HG02642 (cell line): ENCODE results near the gene SOCS3.

Experiments used
- ATAC-seq: cut with Tn5 transposase; IDR thresholded peaks from one replicate; pipeline ENCODE4 v1.9.1; 2021; ENCODE audit warnings: mild to moderate bottlenecking; ENCODE audit not compliant: unreplicated experiment, poor library complexity

The SOCS3 gene

DNA sequence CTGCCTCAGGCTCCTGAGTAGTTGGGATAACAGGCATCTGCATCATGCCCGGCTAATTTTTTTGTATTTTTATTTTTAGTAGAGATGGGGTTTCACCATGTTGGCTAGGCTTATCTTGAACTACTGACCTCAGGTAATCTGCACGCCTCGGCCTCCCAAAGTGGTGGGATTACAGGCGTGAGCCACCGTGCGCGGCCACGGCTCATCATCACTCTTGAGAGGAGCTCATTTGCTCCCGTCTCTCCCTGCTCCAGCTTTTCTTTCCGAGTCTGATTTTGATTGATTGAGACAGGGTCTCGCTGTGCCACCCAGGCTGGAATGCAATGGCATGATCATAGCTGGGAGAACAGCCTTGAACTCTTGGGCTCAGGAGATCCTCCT, 31.2 kb upstream of the SOCS3 start:
- no peak for ATAC-seq

DNA sequence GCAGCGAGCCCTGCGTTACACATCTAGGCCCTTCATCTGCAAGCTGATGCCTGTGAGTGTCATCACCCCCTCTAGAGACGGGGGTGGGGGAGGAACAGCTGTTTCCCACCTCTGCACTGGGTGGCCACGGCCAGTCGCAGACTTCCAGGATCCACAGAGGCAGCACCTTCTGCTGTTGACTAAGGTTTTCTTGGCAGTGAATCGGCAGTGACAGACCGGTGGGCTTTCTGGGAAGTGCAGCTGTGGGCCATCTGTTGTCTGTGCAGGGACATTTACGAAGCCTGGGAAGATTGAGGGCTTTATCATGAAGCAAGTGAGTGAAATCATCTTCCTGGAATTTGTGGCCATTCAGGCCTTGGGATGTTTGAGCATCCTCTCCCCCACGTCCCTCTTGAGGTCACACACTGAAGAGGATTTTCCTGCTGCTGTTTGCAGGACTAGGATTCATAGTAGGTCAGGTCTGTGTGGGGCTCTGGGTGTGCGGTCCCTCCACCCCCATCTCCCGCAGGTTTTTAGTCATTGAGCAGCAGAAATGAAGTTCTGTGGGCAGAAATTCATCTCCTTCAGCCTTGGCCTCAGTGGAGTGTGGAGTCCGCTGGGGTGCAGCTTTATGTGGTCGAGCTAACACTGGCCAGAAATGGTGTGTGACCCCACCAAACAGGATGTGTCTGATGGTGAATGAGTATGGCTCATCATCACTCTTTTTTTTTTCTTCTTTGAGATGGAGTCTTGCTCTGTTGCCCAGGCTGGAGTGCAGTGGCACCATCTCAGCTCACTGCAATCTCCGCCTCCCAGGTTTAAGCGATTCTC, 30.6 kb upstream of the SOCS3 start:
- no peak for ATAC-seq

DNA sequence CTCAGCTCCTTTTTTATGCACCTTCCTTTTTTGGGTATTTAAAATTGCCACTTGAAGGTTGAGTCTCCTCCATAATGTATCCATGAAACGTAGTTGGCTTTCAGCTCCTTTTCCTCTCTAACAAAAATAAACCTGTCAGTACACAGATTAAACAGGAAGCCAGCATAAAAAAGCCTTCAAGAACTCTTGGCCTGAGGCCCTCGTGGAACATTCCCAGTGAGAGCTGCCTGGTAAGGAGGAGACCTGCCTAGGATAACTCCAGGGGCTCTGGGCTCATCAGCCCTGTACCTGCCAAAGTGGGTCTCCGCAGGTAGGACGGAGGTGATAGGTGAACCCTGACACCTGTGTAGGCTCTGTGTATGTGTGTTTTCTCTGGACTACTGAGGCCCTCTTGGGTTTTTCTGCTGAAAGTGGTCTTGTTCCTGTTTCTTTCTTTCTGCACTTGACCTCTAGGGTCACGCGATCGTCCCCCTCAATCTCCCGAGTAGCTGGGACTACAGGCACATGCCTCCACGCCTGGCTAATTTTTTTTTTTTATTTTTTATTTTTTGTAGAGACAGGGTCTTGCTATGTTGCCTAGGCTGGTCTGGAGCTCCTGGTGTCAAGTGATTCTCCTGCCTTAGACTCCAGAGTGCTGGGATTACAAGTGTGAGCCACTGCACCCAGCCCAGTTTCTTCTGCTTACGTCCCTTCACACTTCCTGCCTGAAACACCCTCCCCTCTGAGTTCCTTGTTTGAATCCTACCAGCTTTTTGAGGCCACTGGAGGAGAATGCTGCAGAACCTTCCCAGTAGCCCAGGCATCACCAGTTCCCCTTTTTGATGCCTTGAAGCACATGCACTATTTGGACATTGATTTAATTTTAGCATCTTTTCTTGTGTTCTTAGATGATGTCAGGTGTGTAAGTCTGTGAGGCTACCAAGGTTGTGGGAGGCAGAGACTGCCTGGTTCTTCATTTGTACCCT, 28.4 kb upstream of the SOCS3 start:
- no peak for ATAC-seq

DNA sequence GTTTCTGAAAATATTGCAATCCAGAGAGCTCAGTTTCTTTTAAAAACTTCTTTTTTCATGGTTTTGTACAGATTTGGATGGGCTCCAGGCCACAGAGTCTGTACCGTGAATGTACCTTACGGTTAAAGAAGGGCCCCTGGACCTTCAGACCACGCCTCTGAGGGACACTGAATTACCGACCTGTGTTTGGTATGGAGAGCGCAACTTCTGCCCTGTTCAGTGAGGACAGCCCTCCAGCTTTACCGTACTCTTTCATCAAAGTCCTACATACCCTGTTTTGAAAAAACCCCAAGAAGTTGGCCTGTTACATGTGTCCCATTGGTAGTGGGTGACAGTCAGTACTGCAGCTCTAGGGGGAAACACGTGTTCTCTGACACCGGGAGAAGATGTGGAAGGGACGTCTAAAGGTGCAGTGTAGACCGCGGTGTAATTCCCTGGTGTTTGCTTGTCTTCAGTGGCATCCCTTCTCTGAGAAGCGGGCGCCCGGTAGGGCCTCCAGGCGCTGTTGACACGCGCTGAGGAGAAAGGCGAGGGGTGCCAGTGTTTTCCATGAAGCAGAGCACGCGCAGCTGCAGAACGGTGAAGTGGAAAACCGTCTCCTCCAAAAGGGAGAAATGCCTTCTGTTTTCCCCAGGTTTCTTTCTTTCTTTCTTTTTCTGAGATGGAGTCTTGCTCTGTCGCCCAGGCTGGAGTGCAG, 24.8 kb upstream of the SOCS3 start:
- no peak for ATAC-seq

DNA sequence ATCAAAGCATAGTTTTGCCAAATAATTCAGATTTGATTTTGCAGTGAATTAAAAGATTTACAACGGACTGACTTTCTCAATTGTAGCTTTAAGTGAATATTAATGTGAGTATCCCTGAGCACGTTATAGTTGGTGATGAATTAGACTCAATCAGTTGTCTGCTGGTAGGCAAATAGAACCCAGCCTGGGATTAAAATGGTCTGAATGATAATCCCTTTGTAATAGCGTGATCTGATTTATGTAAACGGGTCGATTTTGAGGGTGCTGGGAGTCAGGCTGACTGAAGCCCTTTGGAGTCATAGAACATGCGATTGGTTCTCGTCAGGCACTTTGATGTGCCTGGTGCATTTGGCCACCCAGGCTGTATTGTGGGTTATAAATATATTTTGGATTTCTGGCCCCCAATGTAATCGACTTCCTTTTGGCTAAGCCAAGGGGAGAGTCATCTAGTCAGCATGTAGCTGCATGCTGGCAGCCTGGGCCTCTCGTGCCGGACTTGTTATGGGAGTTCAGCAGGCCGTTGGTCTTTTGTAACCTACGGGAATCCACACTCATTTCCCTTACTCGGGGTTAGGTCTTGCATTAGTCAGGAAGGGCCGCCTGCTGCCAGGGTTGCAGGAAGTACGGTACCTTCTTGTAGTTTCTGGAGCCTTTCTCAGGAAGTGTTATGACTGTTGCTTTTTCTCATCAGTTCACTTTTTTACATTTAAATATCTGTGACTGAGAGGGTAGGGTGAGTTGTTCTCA, 24.0 kb upstream of the SOCS3 start:
- no peak for ATAC-seq

DNA sequence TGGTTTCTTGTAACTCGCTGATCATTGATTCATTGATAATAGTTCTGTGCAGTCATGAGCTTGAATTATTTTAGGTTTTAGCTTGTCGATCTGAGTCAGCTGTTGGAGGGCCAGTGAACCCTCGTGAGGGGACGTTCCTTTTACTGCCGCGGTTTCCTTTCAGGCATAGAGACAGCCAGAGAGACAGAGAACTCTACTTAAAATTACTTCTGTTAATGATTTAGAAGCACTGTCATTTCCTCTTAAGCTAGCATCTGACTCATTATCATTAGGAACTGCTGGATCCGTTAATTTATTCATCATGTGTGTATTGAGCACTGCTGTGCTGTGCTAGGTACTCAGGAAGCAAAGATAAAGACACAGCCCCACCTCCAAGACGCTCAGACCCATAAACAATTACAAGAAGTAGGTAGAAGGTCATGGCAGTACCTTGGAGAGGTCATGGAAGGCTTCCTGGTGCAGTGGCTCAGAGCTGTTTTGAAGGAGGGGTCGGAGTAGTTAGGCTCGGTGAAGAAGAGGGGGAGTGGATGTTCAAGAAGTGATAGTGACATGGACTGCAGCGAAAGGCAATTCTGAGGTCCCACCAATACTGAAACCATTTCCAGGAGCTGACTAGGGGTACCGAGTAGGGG, 21.8 kb upstream of the SOCS3 start:
- ATAC-seq = no peak

DNA sequence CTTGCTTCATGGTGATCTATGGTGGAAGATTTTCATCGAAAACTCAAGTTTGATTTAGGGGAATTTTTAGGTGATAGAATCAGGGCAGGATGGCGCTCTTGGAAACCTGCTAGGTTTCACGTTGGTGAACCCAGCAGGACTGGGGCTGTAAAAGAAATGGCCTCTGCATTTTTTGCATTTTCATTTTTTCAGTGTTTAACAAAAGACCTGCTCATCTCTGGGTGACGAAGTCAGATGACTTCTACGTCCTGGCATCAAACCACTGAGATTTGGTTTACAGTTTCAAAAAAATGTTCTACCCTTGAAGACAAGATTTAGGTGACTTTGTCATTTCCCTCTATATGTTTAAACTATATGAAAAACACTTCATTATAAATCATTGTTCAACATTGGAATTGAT, 20.5 kb upstream of the SOCS3 start:
- no peak for ATAC-seq

DNA sequence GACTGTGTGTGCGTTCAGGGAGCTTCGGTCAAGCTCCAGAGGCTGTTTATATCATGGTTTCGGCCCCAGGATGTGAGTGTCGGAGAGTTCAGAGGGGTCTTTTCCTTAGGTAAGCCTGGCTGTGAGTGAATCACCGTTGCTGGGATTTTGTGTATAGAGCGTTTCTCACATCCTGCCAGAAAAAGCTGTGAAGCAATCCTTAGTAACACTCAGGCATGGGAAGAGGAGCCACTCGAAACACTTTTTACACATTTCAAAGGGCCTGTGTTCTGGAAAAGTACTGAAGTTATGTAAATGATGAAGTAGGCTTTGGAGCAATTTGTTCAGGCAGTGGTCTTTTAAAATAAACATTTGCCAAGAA, 19.2 kb upstream of the SOCS3 start:
- ATAC-seq = no peak

DNA sequence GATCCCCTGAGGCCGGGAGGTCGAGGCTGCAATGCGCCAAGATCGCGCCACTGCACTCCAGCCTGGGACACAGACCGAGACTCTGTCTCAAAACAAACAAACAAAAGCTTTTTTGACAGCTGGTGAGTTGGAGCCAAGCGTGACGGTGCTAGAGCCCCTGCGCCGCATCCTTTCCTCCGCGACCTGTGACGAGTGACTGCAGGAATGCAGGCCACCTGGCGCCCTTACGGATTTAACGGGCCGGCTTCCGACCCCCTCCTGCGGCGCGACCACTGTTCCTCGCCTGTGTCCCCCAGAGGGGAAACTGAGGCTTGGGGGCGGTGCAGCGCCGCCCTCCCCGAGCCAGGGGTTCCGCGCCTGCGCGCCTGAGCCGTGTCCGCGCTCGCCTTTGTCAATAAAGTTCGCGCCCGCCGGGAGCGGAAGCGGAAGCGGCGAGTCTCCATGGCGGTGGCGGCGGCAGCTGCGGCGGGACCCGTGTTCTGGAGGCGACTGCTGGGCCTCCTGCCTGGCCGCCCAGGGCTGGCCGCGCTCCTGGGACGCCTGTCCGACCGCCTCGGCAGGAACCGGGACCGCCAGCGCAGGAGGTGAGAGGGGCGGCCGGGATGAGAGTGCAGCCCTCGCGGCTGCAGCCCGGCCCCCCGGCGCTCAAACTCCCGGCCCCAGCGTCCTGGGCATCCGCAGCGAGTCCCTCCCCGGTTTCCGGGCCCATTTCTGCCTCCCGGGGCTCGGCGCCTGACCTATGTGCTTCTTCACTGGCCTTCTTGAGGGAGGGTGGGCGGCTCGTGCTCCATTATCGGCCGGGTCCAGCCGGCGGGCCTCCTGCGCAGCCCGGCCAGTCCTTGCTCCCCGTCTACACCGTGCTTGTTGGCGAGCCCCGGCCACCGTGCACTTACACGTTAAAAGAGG, 18.6 kb upstream of the SOCS3 start, which contains the start of gene PGS1:
Gene PGS1, plus strand, starts transcription at position 425 of the 906 bp plus-strand sequence. Its CDS starts 17 bp downstream, at position 442.
- ATAC-seq = peak; percentile 69

DNA sequence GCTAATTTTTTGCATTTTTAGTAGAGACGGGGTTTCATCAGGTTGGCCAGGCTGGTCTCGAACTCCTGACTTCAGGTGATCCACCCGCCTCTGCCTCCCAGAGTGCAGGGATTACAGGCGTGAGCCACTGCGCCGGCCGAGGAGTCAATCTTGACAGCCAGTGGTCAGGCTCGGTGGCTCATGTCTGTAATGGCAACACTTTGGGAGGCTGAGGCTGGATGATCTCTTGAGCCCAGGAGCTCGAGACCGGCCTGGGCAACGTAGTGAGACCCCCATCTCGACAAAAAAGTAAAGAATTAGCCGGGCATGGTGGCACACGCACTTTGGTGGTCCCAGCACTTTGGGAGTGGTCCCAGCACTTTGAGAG, 18.0 kb upstream of the SOCS3 start:
- ATAC-seq = no peak

DNA sequence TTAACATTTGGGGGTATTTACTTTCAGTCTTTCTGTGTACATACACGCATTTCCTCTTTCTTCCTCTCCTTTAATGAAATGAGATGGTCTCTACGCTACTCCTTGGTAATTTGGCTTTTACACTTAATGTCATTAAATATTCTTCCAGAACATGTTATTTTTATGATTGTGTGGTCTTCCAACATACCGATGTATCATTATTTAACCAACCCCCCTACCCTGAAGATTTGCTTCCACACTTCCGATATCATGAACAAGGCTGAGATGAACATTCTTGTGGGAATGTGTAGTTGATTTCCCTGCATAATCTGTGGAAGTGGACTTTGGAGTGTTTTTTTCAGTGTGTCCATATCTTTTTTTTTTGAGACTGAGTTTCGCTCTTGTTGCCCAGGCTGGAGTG, 16.3 kb upstream of the SOCS3 start:
- ATAC-seq = no peak

DNA sequence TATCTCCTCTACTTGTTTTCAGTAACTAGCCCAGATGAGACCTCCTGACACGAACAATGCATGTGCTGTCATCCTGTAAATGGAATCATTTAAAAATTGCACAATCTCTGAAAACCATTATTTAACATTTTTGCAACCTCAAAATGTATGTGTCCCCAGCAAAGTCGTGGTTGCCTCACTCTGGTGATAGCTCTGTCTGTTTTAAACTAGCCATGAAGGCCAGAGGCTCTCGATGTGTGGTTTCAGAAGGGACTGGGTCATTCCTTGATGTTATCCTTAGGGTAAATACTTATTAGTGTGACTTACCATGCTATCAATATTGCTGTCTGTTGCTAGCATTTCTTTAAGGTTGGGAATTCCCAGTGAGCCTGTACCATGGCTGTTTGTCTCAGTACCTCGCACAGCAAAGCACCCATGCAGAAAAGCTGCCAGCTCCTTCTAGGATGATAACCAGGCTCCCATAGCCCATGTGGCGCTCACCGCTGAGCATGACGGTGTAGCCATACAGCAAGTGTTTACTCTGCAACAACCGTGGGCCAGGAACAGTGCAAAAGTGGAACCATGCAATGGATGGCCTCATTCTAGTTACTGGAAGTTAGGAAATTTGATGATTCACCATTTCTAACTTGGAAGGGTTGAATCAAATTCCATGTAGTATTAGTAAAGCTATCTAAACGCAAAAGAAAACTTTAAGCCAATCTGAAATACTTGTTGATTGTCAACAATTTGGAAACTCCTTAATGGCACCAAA, 15.7 kb upstream of the SOCS3 start:
- no peak for ATAC-seq

DNA sequence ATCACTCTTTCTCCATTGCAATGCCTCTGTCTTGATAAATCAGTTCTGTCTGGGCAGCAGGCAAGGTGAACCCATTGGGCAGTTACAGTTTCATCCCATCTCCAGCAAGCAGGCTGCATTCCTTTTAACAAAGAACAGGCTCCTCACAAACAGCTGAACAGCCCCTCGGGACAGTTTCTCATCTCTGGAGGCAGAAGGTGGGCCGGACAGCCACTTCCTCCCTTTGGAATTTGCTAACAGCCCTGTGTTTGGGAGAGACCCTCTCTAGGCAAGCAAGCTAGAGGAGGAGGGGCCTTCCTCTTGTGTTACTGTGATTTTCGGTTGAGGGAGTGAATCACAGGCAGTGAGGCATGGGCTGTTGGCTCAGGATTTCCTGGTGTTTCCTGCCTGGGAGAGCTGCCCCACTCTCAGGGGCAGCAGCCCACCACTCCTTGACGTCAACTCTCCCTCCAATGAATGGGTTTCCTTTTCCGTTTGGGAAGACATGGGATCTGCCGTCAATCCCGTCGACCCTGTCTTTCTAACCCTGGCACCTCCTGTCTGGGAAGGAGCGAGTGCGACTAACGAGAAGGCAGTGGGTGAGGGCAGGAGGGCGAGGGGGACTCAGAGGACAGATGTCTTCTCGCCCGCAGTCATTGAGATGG, 14.9 kb upstream of the SOCS3 start:
- ATAC-seq = no peak

DNA sequence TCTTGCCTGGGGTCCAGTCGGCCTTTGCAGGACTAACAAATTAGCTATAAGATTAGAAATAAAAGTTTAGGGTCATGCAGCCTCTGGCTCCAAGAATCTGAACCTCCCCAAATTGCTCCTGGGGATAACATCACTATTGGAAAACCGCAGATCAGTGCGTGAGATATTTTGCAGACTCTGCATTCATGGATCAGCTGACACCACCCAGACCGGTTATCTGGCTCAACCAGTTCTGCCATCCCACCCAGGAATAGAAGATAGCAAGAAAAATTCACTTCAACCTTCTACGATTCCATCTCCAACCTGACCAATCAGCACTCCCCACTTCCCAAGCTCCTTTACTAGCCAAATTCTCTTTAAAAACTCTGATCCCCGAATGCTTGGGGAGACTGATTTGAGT, 14.3 kb upstream of the SOCS3 start:
- no peak for ATAC-seq

DNA sequence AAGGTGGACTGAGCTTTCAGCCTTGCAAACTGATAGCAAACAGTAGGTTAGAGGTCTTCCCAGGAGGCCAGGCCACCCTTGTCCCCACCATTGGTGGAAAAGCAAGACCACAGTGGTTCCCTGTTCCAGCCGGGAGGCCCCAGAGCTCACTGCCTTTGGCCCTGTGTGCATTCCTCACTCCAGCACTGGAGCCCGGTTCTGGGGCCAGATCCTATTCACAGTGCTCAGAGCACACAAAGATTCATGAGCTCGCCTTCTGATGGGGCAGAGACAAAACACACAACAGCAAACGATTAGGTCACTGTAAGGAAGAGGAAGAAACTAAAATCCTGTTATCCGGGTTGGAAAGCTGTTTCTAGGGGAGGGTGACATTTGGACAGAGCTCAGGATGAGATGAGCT, 13.0 kb upstream of the SOCS3 start:
- no peak for ATAC-seq

DNA sequence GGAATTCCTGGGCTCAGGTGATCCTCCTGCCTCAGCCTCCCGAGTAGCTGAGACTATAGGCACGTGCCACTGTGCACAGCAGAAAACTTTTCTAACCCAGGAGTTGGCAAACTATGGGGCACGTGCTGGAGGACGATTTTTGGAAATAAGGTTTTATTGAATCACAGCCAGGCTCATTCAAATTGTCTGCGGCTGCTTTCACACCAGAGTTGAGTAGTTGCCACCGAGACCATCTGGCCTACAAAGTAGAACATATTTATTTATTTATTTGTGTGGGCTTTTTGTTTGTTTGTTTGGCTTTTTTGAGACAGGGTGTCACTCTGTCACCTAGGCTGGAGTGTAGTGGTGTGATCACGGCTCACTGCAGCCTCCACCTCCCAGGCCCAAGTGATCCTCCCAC, 11.2 kb upstream of the SOCS3 start:
- ATAC-seq = no peak

DNA sequence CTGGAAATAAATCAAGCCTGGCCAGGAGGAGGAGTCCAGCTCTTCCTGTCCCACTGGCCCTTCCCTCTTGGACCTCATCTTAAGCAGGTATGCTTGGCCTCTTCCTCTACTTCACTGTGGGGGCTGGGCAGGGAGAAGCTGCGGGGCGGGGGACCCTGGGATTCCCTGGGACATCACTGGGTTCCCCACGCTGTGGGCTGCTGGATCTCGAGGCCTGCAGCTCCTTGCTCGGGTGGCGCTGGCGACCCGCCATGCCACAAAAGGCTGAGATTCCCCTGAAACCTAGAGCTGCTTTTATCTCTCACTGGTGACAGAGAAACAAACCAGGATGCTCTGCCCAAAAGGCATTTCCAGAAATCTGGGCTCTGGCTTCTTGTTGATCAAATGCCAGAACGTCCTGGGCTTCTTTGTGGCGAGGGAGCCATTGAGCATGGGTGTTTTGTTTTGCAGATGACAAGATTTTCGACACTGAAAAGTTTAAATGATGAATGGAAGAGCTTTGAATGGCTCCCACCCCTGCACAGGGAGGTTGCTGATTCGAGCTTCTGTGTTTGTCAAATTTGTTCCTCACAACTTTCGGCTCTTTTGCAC, 10.0 kb upstream of the SOCS3 start:
- no peak for ATAC-seq
